H1 (cell line): ENCODE measurements around the gene RBM8A.

Source experiments
- CBX8 ChIP-seq: fragments of 300-800, 300-1000 bp; sonication (generic); IDR thresholded peaks from 2 replicates; pipeline ENCODE4 v1.7.1; 2016; ENCODE audit warnings: low read depth, low read length, borderline replicate concordance
- CEBPB ChIP-seq: IDR thresholded peaks from 2 replicates; pipeline ENCODE4 v1.6.1; 2012; ENCODE audit warnings: low read depth, low read length
- CHD2 ChIP-seq: IDR thresholded peaks from 2 replicates; pipeline ENCODE4 v1.6.1; 2012; ENCODE audit warnings: low read length, improper control_type of control experiment
- EP300 ChIP-seq, 2 experiments: IDR thresholded peaks; 1 replicate in 1 of 2; 2 replicates in 1 of 2; pipeline ENCODE4 v1.6.1; 2011 to 2012; ENCODE audit warnings: low read depth in 2 of 2, low read length in 2 of 2, mild to moderate bottlenecking in 2 of 2, borderline replicate concordance in 1 of 2, inconsistent platforms in 1 of 2, moderate library complexity in 1 of 2
- JUND ChIP-seq: IDR thresholded peaks from 2 replicates; pipeline ENCODE4 v1.6.1; 2011; ENCODE audit warnings: mild to moderate bottlenecking, improper control_type of control experiment, low read length
- KDM1A ChIP-seq: fragments of 200-600, 300-600 bp; sonication (generic); IDR thresholded peaks from 2 replicates; pipeline ENCODE4 v1.7.1; 2016; ENCODE audit warnings: mild to moderate bottlenecking, low read length, borderline replicate concordance
- POLR2A ChIP-seq, 2 experiments: IDR thresholded peaks; 1 replicate in 1 of 2; 2 replicates in 1 of 2; pipeline ENCODE4 v1.6.1; 2011; ENCODE audit warnings: low read depth in 2 of 2, low read length in 2 of 2, mild to moderate bottlenecking in 2 of 2; ENCODE audit errors: control extremely low read depth in 1 of 2
- POLR2AphosphoS5 ChIP-seq: IDR thresholded peaks from 2 replicates; pipeline ENCODE4 v1.6.1; 2011; ENCODE audit warnings: low read depth, low read length
- RAD21 ChIP-seq, 2 experiments: IDR thresholded peaks in 1 of 2; conservative IDR thresholded peaks in 1 of 2; 2 replicates each; pipeline ENCODE4 v1.6.1; 2011; ENCODE audit warnings: low read depth in 2 of 2, low read length in 2 of 2, improper control_type of control experiment in 1 of 2, inconsistent platforms in 1 of 2, mild to moderate bottlenecking in 1 of 2, moderate library complexity in 1 of 2
- SRF ChIP-seq: IDR thresholded peaks from 2 replicates; pipeline ENCODE4 v1.6.1; 2011; ENCODE audit warnings: mild to moderate bottlenecking, low read depth, low read length, moderate library complexity
- TF ChIP-seq, protein P1 (sequence below), 3 experiments: IDR thresholded peaks; 1 replicate in 2 of 3; 2 replicates in 1 of 3; pipeline versions ENCODE4 v1.5.1 to v1.6.1; 2011; ENCODE audit warnings: low read length in 3 of 3, mild to moderate bottlenecking in 3 of 3, inconsistent platforms in 2 of 3, low read depth in 1 of 3, moderate library complexity in 1 of 3; ENCODE audit not compliant: insufficient read depth in 1 of 3; ENCODE audit errors: control extremely low read depth in 1 of 3
- TF ChIP-seq, protein P2 (sequence below): IDR thresholded peaks from 2 replicates; pipeline ENCODE4 v1.6.1; 2012; ENCODE audit warnings: inconsistent platforms

DNA sequence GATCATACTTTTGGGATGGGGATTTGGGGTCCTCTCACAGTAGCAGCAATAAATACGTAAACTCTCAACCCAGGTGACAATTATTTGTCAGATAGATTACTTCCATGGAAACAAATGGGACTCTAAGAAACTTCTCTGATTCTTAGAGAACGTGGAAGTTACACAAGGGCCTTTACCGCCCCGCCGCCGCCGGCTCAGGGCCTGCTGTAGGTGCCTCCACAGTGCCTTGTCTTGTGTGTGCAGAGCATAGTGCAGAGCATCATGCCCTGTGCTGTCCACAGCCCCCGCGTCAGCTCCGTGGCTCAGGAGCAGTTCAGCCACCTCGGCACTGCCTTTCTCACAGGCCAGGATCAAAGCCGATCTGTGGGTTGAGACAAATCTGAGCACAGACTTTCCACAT, 52.6 kb downstream of the RBM8A start:
- TF ChIP-seq POLR2A (IDR thresholded peaks at IDR 0.05; ENCODE audit: control extremely low read depth in 1 of 2, low read depth in 2 of 2, low read length in 2 of 2) (no peak), EP300 (IDR thresholded peaks at IDR 0.05; ENCODE audit: borderline replicate concordance in 1 of 2, low read depth in 2 of 2, low read length in 2 of 2) (no peak), POLR2AphosphoS5 (no peak), CBX8 (no peak), CHD2 (no peak), KDM1A (no peak), SRF (no peak), JUND (no peak), CEBPB (no peak), RAD21 (IDR thresholded peaks at IDR 0.05 in 1 of 2, conservative IDR thresholded peaks at IDR 0.05 in 1 of 2; ENCODE audit: low read depth in 2 of 2, low read length in 2 of 2) (no peak)
- TF ChIP-seq, protein P1, sequence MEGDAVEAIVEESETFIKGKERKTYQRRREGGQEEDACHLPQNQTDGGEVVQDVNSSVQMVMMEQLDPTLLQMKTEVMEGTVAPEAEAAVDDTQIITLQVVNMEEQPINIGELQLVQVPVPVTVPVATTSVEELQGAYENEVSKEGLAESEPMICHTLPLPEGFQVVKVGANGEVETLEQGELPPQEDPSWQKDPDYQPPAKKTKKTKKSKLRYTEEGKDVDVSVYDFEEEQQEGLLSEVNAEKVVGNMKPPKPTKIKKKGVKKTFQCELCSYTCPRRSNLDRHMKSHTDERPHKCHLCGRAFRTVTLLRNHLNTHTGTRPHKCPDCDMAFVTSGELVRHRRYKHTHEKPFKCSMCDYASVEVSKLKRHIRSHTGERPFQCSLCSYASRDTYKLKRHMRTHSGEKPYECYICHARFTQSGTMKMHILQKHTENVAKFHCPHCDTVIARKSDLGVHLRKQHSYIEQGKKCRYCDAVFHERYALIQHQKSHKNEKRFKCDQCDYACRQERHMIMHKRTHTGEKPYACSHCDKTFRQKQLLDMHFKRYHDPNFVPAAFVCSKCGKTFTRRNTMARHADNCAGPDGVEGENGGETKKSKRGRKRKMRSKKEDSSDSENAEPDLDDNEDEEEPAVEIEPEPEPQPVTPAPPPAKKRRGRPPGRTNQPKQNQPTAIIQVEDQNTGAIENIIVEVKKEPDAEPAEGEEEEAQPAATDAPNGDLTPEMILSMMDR (IDR thresholded peaks at IDR 0.05; ENCODE audit: control extremely low read depth in 1 of 3, insufficient read depth in 1 of 3, low read depth in 1 of 3, low read length in 3 of 3), result no peak
- TF ChIP-seq, protein P2, sequence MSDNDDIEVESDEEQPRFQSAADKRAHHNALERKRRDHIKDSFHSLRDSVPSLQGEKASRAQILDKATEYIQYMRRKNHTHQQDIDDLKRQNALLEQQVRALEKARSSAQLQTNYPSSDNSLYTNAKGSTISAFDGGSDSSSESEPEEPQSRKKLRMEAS, result no peak
